Neuronal stem cell (in vitro differentiated cells): ENCODE measurements around the gene OCA2.

Experiments used
- DNase-seq: peaks from one replicate; pipeline ENCODE4 v3.0.0-alpha.2; 2013; ENCODE audit warnings: low spot score
- H2AFZ ChIP-seq: one replicate; pipeline ENCODE4 v1.6.1; 2013; ENCODE audit warnings: mild to moderate bottlenecking, low read length, inconsistent platforms
- H2AK5ac ChIP-seq: 2 replicates; pipeline ENCODE4 v1.6.1; 2013; ENCODE audit warnings: low read depth, mild to moderate bottlenecking, inconsistent platforms, low read length, moderate library complexity, mixed read lengths
- H2BK120ac ChIP-seq: 2 replicates; pipeline ENCODE4 v1.6.1; 2013; ENCODE audit warnings: low read depth, mild to moderate bottlenecking, inconsistent platforms, low read length, moderate library complexity, mixed read lengths
- H2BK12ac ChIP-seq: one replicate; pipeline ENCODE4 v1.6.1; 2013; ENCODE audit warnings: low read length, inconsistent platforms
- H2BK15ac ChIP-seq: 2 replicates; pipeline ENCODE4 v1.6.1; 2013; ENCODE audit warnings: mild to moderate bottlenecking, low read length, inconsistent platforms, mixed read lengths
- H2BK5ac ChIP-seq: one replicate; pipeline ENCODE4 v1.6.1; 2013; ENCODE audit warnings: inconsistent platforms, mild to moderate bottlenecking, low read length, moderate library complexity
- H3K14ac ChIP-seq: one replicate; pipeline ENCODE4 v1.6.1; 2013; ENCODE audit warnings: low read length, inconsistent platforms
- H3K18ac ChIP-seq: 2 replicates; pipeline ENCODE4 v1.6.1; 2013; ENCODE audit warnings: low read length, inconsistent platforms
- H3K23ac ChIP-seq: 2 replicates; pipeline ENCODE4 v1.6.1; 2013; ENCODE audit warnings: low read depth, mild to moderate bottlenecking, mixed read lengths, low read length, inconsistent platforms; ENCODE audit not compliant: poor library complexity
- H3K27ac ChIP-seq: replicated peaks from 3 replicates; pipeline ENCODE4 v1.5.1; 2013; ENCODE audit warnings: low read length, inconsistent platforms
- H3K27me3 ChIP-seq, 3 experiments: 2 replicates each; pipeline ENCODE4 v1.6.1; 2013; ENCODE audit warnings: low read length in 3 of 3, mild to moderate bottlenecking in 2 of 3, inconsistent platforms in 1 of 3, low read depth in 1 of 3, mixed read lengths in 1 of 3, moderate library complexity in 1 of 3; ENCODE audit not compliant: control insufficient read depth in 3 of 3, insufficient read depth in 3 of 3
- H3K36me3 ChIP-seq, 2 donors: replicated peaks in 1 of 2; 2 replicates each; pipeline ENCODE4 v1.6.1; 2013; ENCODE audit warnings: low read length in 2 of 2; ENCODE audit not compliant: control insufficient read depth in 2 of 2, insufficient read depth in 2 of 2
- H3K4ac ChIP-seq: 2 replicates; pipeline ENCODE4 v1.6.1; 2013; ENCODE audit warnings: inconsistent platforms, mild to moderate bottlenecking, low read length, moderate library complexity
- H3K4me1 ChIP-seq, 2 donors: 1 replicate in 1 of 2; 2 replicates in 1 of 2; pipeline ENCODE4 v1.6.1; 2013; ENCODE audit warnings: low read length in 2 of 2, low read depth in 1 of 2; ENCODE audit not compliant: control insufficient read depth in 2 of 2, insufficient read depth in 1 of 2
- H3K4me2 ChIP-seq: one replicate; pipeline ENCODE4 v1.6.1; 2013; ENCODE audit warnings: mild to moderate bottlenecking, low read length, inconsistent platforms; ENCODE audit not compliant: insufficient read depth, poor library complexity, severe bottlenecking
- H3K4me3 ChIP-seq, 2 donors: 2 replicates each; pipeline ENCODE4 v1.5.1; 2013; ENCODE audit warnings: low read length in 2 of 2, mild to moderate bottlenecking in 2 of 2, inconsistent platforms in 1 of 2, moderate library complexity in 1 of 2
- H3K79me1 ChIP-seq: one replicate; pipeline ENCODE4 v1.6.1; 2013; ENCODE audit warnings: low read depth, mild to moderate bottlenecking, inconsistent platforms, low read length, moderate library complexity
- H3K9ac ChIP-seq: one replicate; pipeline ENCODE4 v1.6.1; 2013; ENCODE audit warnings: mild to moderate bottlenecking, low read depth, low read length, inconsistent platforms; ENCODE audit not compliant: poor library complexity
- H3K9me3 ChIP-seq, 2 donors: replicated peaks in 1 of 2; 2 replicates each; pipeline versions ENCODE3 to v1.6.1; 2013; ENCODE audit warnings: low read length in 2 of 2, mild to moderate bottlenecking in 2 of 2, inconsistent platforms in 1 of 2, low read depth in 1 of 2, mixed read lengths in 1 of 2, moderate library complexity in 1 of 2; ENCODE audit not compliant: control insufficient read depth in 2 of 2, insufficient read depth in 1 of 2
- H4K8ac ChIP-seq: one replicate; pipeline ENCODE4 v1.6.1; 2013; ENCODE audit warnings: low read depth, mild to moderate bottlenecking, inconsistent platforms, low read length, moderate library complexity
- H4K91ac ChIP-seq: one replicate; pipeline ENCODE4 v1.6.1; 2013; ENCODE audit warnings: low read length, low read depth, mild to moderate bottlenecking, inconsistent platforms; ENCODE audit not compliant: poor library complexity
- WGBS, 2 donors: extraction: QIAGEN DNeasy Blood & Tissue Kit; methylation state at CpG; one replicate each; pipeline ENCODE4 v1.1.7; 2013; ENCODE audit warnings: missing lambda C conversion rate in 2 of 2, mixed read lengths in 1 of 2; ENCODE audit not compliant: insufficient read length in 2 of 2, insufficient replicate concordance in 1 of 2; ENCODE audit errors: extremely low coverage in 2 of 2; 5-methylcytosine and 5-hydroxymethylcytosine counted together

OCA2 gene

DNA sequence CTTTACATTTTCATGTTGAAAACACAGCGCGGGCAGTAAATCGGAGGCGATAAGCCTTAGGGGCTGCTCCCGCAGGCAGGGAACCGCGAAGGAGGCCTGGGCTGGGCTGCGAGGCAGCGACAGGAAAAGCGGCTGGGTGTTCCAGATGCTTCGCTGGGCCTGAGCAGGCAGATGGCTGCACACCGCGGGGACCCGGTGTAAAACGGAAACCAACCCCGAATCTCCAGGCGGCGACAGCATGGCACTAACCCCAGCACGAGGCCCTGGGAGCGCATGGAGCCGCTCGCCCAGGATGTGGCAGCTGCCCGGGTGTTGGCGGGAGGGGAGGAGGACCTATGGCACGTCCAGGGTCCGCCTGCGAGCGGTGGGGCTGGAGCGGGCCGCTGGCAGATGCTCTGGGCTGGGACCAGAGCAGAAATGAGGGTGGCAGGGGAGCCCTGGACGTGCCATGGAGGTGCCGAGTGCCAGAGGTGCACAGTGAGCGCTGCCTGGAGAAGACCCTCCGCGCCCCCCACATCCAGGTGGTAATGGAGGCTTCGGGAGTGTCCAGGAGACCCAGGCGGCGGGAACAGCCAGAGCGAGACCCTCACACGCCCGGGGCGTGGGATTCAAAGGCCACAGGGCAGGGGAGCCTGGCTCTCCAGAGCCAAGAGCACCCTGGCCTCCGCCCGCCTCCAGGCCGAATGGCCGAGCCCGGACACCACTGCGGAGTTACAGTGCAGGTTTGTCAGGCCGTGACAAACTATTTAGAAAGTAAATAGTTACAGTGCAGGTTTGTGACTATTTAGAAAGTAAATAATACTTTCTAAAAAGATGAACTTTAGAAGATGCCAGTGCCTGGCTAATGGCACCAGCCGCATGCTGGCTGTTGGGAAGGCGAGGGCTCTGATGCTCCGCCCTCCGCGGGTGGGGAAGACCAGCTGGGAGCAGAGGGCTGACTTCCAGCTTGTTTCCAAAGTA lies 293.6 kb downstream of the OCA2 start:
- H3K14ac ChIP-seq: peak overlapping the region; percentile 56
- no peak overlapping the region for H3K27ac ChIP-seq
- peak overlapping the region; percentile 10 for H2BK12ac ChIP-seq
- no peak for DNase-seq
- no peaks in the 10 kb centered on the region for H3K79me1 ChIP-seq
- H3K36me3 ChIP-seq: no peaks in the 10 kb centered on the region
- peak overlapping the region; percentile 81 for H2AK5ac ChIP-seq
- no peak overlapping the region for H2BK5ac ChIP-seq
- H4K91ac ChIP-seq: peak overlapping the region; percentile 85
- H3K18ac ChIP-seq: peak overlapping the region; percentile 87
- peak overlapping the region; percentile 43 for H4K8ac ChIP-seq
- H3K4me3 ChIP-seq: no peak overlapping the region
- no peak overlapping the region for H3K23ac ChIP-seq
- no peak overlapping the region for H3K4me2 ChIP-seq
- H2AFZ ChIP-seq: no peak overlapping the region
- no peak overlapping the region for H2BK120ac ChIP-seq
- no CpG with 5 or more reads among the region's 54 CpGs for WGBS, 2 donors
- no peaks in the 10 kb centered on the region for H3K4me1 ChIP-seq
- peak overlapping the region; percentile 58 for H2BK15ac ChIP-seq
- H3K4ac ChIP-seq: no peak overlapping the region
- no peaks in the 10 kb centered on the region for H3K9me3 ChIP-seq
- H3K27me3 ChIP-seq: no peaks in the 10 kb centered on the region
- no peak overlapping the region for H3K9ac ChIP-seq

DNA sequence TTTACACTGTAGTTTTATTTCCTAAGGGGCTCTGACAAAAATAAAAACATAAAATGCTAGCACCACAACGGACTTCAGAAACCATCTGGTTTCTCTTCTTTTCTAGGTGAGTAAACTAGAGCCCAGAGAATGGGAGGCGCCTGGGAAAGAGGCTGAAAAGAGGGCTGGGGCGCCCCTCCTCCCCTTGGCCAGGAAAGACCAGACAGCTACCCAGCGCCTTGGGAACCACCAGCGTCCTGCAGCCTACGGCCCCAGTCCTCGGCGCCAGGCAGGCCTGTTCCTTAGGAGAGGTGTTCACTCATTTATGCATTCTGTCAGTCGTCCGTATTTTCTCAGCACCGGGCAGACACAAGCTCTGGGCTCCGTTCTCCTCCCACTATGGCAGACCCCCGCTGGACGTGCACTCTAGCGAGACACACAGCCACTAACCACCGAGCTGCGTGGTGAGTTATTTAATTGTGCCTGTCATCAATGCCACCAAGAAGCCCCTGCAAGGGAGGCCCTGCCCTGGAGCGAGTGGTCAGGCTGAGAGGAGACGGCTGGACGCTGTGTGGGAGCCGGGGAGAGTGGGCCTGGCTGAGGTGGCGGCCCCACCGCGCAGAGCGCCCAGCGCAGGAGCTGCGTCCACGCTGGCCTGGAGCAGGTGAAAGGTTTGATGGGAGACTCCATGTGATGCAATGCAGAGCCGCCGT lies 294.4 kb downstream of the OCA2 start:
- no peaks in the 10 kb centered on the region for H3K79me1 ChIP-seq
- H3K27ac ChIP-seq: no peak overlapping the region

DNA sequence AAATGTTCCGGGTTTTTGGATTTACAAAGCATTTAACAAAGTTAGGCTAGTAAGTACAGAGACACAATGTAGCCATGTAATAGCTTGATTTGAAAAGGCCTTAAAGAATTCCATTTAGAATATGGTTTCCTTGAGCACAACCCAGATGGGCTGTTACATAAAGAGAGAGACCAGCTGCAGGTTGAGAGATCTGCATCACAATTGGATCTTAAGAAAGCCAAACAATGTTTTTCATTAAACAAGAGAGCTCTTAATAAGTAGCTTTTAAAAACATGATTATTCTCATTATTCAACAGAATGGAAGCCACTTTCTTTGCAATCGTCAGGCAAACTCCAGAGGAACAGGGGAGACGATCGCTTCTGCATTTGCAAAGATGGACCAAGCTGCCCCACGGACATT lies 300.3 kb downstream of the OCA2 start:
- Histone ChIP-seq H3K4me1 (peaks cover 0 to 10% of the 10 kb centered on the region in 2 donors), H2BK5ac (no peak overlapping the region), H3K9ac (no peak overlapping the region), H3K23ac (no peak overlapping the region), H2AFZ (no peak overlapping the region), H2BK120ac (no peak overlapping the region), H3K18ac (no peak overlapping the region), H4K8ac (no peak overlapping the region), H3K36me3 (no peaks in the 10 kb centered on the region), H2AK5ac (no peak overlapping the region), H3K4me2 (no peak overlapping the region), H3K27me3 (peaks cover 0 to 3% (median 0%) of the 10 kb centered on the region in 3 experiments), H3K4ac (no peak overlapping the region), H3K9me3 (no peaks in the 10 kb centered on the region), H3K79me1 (no peaks in the 10 kb centered on the region), H2BK15ac (no peak overlapping the region), H3K14ac (no peak overlapping the region), H2BK12ac (no peak overlapping the region), H4K91ac (no peak overlapping the region), H3K4me3 (no peak overlapping the region), H3K27ac (no peak overlapping the region)
- no CpG with 5 or more reads among the region's 5 CpGs for WGBS, 2 donors
- DNase-seq: no peak

More for the DNA sequence above, 294.4 kb downstream of the OCA2 start:
- no peak overlapping the region for H3K9ac ChIP-seq
- no peak overlapping the region for H4K8ac ChIP-seq
- H3K36me3 ChIP-seq: no peaks in the 10 kb centered on the region
- no peak overlapping the region for H3K4ac ChIP-seq
- H3K4me1 ChIP-seq: no peaks in the 10 kb centered on the region
- H3K18ac ChIP-seq: peak overlapping the region; percentile 87
- H2AFZ ChIP-seq: no peak overlapping the region
- peak overlapping the region; percentile 84 for H2BK12ac ChIP-seq
- H3K23ac ChIP-seq: peak overlapping the region; percentile 52
- H3K4me2 ChIP-seq: no peak overlapping the region
- H3K27me3 ChIP-seq: no peaks in the 10 kb centered on the region
- no peaks in the 10 kb centered on the region for H3K9me3 ChIP-seq
- no peak overlapping the region for H2BK120ac ChIP-seq
- peak overlapping the region; percentile 81 for H2AK5ac ChIP-seq
- peak overlapping the region; percentile 85 for H4K91ac ChIP-seq
- no peak overlapping the region for H3K4me3 ChIP-seq
- no peak overlapping the region for H2BK5ac ChIP-seq
- peak overlapping the region; percentile 58 for H2BK15ac ChIP-seq
- no CpG with 5 or more reads among the region's 30 CpGs for WGBS, 2 donors
- DNase-seq: no peak
- H3K14ac ChIP-seq: peak overlapping the region; percentile 38

DNA sequence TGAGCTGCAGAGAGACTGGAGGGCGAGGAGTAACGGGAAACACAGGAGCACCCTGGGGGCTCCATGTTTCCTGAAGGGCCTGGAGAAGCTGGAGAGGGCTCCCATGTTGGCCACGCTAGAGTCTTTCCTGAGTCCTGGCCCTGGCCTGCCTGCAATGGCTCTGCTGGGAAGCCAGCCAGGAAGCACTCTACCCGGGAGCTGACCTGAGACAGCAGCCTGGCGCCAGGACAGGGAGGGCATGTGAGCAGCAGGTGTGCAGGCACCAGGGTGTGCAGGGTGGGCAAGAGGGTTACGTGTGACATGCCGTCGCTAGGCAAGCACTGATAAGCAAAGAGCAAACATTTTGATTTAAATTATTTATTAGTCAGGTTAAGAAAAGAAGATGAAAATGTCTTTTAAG lies 301.4 kb downstream of the OCA2 start:
- H3K4me1 ChIP-seq: peaks cover 0 to 10% of the 10 kb centered on the region in 2 donors
- peak overlapping the region; percentile 84 for H3K18ac ChIP-seq
- H3K9ac ChIP-seq: no peak overlapping the region
- H2BK5ac ChIP-seq: no peak overlapping the region
- no peak overlapping the region for H3K4me2 ChIP-seq
- no peak overlapping the region for H2AFZ ChIP-seq
- H3K27ac ChIP-seq: no peak overlapping the region
- H3K4me3 ChIP-seq: no peak overlapping the region
- H3K4ac ChIP-seq: no peak overlapping the region
- H3K79me1 ChIP-seq: no peaks in the 10 kb centered on the region
- no peak for DNase-seq
- H3K36me3 ChIP-seq: no peaks in the 10 kb centered on the region
- H2BK120ac ChIP-seq: no peak overlapping the region
- H2BK12ac ChIP-seq: no peak overlapping the region
- no peak overlapping the region for H3K14ac ChIP-seq
- no peak overlapping the region for H4K91ac ChIP-seq
- peaks cover 0 to 3% (median 0%) of the 10 kb centered on the region in 3 experiments for H3K27me3 ChIP-seq
- no peak overlapping the region for H2BK15ac ChIP-seq
- no CpG with 5 or more reads among the region's 8 CpGs for WGBS, 2 donors
- no peak overlapping the region for H3K23ac ChIP-seq
- no peak overlapping the region for H2AK5ac ChIP-seq
- H4K8ac ChIP-seq: no peak overlapping the region
- no peaks in the 10 kb centered on the region for H3K9me3 ChIP-seq
